ENCODE results near the gene CBX5.

Gene CBX5

DNA sequence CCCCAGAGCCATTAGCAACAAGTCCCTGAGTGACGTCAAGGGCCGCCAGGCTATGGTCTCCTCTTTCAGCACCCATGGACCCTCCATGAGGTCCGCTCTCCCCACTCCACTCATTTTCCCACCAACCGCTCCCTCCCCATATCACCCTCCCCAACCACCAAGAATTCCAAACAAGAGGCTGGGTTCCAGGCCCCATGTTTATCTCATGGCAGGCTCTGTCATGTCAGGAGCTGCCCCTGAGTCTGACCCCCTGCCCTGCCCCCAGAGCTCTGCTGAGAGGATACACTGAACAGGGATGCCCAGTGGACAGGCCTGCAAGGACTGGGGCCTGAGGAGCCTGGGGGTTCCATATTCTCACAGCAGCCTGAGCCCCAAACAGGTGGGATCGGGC, 69.5 kb downstream of the CBX5 start:
- no peak for DNase-seq
- Histone ChIP-seq H3K4me1 (peaks cover 20% of the 10 kb centered on the region), H3K27me3 (no peaks in the 10 kb centered on the region), H3K9me3 (no peaks in the 10 kb centered on the region), H3K4me3 (ENCODE audit: low read depth, low read length) (no peak overlapping the region), H3K36me3 (no peaks in the 10 kb centered on the region)
- TF ChIP-seq CTCF (IDR thresholded peaks at IDR 0.05; ENCODE audit: low read depth, low read length), result no peak

- no peaks in the 10 kb centered on the region for H3K27me3 ChIP-seq
These were observed 71.3 kb downstream of the CBX5 start for GRCh38 chr12:54208591-54208990.

DNA sequence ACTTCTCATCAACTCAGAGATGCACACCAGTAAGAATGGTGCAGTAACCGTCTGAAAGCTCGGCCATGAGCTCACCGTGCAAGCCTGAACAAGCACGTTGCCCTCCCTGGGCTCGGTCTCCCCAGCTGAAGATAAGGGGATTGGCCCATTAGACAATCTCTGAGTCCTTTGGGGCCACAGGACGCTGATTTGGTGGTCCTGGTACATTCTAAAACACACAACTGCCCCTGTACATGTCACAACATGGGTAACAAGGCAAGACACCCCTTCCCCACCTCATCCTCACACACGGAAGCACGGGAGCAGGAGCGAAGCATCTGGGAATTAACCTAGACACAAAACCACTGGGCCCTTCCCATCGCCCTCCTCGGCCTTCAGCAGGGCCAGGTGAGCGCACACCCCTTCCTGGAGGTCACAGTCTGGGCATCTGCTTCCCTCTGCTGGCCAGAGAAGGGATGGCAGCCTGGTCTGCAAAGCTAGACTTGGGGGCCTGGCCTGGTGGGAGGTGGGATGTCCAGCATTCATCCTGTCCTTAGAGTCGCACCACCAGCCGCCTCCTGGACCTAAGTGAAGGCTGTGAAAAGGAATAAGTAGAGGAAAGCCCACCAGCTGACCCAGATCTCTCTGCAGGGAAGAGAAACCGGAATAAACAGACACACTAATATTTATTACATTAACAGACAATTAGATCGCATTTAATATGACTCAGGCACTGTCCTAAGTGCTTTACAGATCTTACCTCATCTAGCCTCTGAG, 72.2 kb downstream of the CBX5 start:
- H3K9me3 ChIP-seq, result no peaks in the 10 kb centered on the region
- H3K4me1 ChIP-seq, result peaks cover 17% of the 10 kb centered on the region
- H3K4me3 ChIP-seq (ENCODE audit: low read depth, low read length), result peak overlapping the region; percentile 19
- H3K36me3 ChIP-seq, result no peaks in the 10 kb centered on the region
- no peaks in the 10 kb centered on the region for H3K27me3 ChIP-seq
- peak; percentile 97 for TF ChIP-seq CTCF (IDR thresholded peaks at IDR 0.05; ENCODE audit: low read depth, low read length)
- peak; percentile 88 for DNase-seq

More at GRCh38 chr12:54208591-54208990, 71.3 kb downstream of the CBX5 start:
- peaks cover 17% of the 10 kb centered on the region for H3K4me1 ChIP-seq
- no peak overlapping the region for H3K4me3 ChIP-seq (ENCODE audit: low read depth, low read length)
- no peaks in the 10 kb centered on the region for H3K36me3 ChIP-seq
- no peaks in the 10 kb centered on the region for H3K9me3 ChIP-seq
- peak; percentile 31 for DNase-seq
- no peak for TF ChIP-seq CTCF (IDR thresholded peaks at IDR 0.05; ENCODE audit: low read depth, low read length)

DNA sequence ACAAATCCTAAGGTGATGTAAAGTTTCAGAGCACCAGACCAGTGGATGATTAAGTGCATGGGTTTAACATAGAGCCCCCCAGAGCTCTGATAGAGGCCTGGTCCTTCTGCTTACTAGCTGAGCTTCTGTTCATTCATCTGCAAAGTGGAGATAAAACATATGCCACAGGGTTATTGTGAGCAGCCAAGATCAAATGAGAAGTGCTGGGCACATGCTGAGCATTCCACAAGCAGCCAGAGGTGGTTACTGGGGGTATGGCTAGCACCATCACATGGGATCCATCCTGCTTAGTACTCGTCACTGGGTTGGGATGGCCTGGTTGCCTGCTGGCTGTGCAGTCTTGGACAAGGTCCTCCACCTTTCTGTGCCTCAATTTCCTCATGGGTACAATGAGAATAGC, 73.1 kb downstream of the CBX5 start:
- Histone ChIP-seq H3K9me3 (no peaks in the 10 kb centered on the region), H3K4me3 (ENCODE audit: low read depth, low read length) (no peak overlapping the region), H3K36me3 (no peaks in the 10 kb centered on the region), H3K27me3 (no peaks in the 10 kb centered on the region), H3K4me1 (peaks cover 17% of the 10 kb centered on the region)
- TF ChIP-seq CTCF (IDR thresholded peaks at IDR 0.05; ENCODE audit: low read depth, low read length), result no peak
- no peak for DNase-seq

DNA sequence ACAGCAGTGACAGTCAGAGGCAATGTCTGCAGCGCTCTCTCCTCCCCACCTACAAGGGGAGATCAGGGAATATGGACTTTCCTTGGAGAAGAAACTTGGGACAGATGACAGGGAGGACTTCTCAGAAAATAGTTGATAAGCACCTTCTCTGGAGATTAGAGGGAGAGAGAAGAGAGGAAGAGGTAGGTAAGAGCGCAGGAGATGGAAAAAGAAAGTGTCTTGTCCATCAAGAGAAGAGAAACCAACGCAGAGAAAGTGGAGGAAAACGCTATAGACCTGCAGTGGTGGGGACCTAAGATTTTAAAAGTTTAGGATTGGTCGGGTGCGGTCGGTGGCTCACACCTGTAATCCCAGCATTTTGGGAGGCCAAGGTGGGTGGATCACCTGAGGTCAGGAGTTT, 75.6 kb downstream of the CBX5 start:
- no peak overlapping the region for H3K4me3 ChIP-seq (ENCODE audit: low read depth, low read length)
- DNase-seq, result no peak
- H3K4me1 ChIP-seq, result peaks cover 22% of the 10 kb centered on the region
- no peak for TF ChIP-seq CTCF (IDR thresholded peaks at IDR 0.05; ENCODE audit: low read depth, low read length)
- H3K27me3 ChIP-seq, result no peaks in the 10 kb centered on the region
- H3K9me3 ChIP-seq, result no peaks in the 10 kb centered on the region
- no peaks in the 10 kb centered on the region for H3K36me3 ChIP-seq

DNA sequence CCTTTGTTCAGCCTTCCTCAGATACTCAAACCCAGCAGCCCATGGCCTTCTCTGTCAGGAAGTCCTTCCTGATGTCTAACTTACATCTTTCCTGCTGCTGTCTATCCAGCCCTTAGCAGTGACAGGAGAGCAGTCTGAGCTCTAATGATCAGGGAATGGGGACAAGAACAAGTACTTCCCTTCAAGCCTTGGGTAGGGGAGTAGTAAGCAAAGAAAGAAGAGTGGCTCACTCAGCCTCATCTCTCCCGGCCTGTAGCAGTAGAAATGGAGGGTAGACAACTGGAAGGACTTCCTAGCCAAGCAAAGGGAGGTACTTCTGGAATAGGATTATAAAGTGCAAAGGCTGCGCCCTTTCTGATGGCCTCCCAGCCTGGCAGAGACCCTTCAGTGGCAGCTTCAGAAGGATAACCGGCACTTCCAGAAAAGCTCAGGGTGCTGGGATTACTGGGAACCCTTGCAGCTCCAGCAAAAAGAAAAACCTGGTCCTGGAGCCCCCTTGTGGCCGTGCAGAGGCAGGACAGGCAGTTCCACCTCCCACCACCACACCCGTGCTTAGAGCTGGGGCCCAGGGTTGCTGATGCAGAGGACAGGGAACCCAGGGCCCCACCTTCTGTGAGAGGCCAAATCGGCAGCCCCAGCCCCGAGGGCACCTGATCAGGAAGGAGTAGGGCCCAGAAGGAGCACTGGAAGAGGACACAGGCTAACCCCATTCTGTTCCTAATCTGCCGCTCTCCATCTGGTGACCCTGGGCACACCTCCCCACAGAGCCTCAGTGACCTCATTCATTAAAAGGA, 78.7 kb downstream of the CBX5 start:
- Histone ChIP-seq H3K4me1 (peaks cover 19% of the 10 kb centered on the region), H3K36me3 (no peaks in the 10 kb centered on the region), H3K27me3 (no peaks in the 10 kb centered on the region), H3K4me3 (ENCODE audit: low read depth, low read length) (no peak overlapping the region), H3K9me3 (no peaks in the 10 kb centered on the region)
- peak; percentile 98 for TF ChIP-seq CTCF (IDR thresholded peaks at IDR 0.05; ENCODE audit: low read depth, low read length)
- DNase-seq, result peak; percentile 82

Measured in BE2C (cell line).